ENCODE measurements around the gene PRKD3.
A peak's percentile ranks its signal among the peaks of the same experiment; 100 is the strongest.
"Not testable (repeated sequence)": the region's sequence is repeated elsewhere in the genome, so short reads cannot be mapped to it uniquely, and the experiment has no call there.

Gene PRKD3

GRCh38 chr2:37301408-37301807 is 23.2 kb downstream of the PRKD3 start:
- H3K36me3 Mint-ChIP-seq, result no peaks in the 10 kb centered on the region
- no peak overlapping the region for H3K4me3 Mint-ChIP-seq
- H3K9me3 Mint-ChIP-seq, result no peaks in the 10 kb centered on the region
- peaks cover 35% of the 10 kb centered on the region for H3K4me1 Mint-ChIP-seq
- DNase-seq (ENCODE audit: low spot score in 2 of 2) (no peak), ATAC-seq (no peak)
- H3K27ac Mint-ChIP-seq, result no peak overlapping the region

DNA sequence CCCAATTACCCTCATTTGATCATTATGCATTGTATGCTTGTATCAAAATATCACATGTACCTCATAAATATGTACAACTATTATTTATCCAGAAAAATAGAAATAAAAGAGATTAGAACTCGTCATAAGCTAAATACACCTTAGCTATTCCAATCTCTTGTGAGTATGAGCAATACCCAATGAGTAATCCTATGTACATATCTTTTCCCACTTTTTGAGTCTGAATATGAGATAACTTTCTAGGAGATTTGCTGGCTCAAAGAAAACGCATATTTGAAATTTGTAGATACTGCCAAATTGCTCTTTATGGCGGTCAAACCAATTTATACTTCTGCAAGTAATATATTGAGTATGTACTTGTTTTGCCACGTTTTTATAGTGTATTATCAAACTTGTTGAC is 24.1 kb downstream of the PRKD3 start:
- DNase-seq (ENCODE audit: low spot score in 2 of 2), result no peak
- peaks cover 29% of the 10 kb centered on the region for H3K4me1 Mint-ChIP-seq
- no peak overlapping the region for H3K4me3 Mint-ChIP-seq
- ATAC-seq, result no peak
- no peaks in the 10 kb centered on the region for H3K9me3 Mint-ChIP-seq
- H3K36me3 Mint-ChIP-seq, result no peaks in the 10 kb centered on the region
- no peak overlapping the region for H3K27ac Mint-ChIP-seq

- no peak for ATAC-seq
- H3K9me3 Mint-ChIP-seq, result no peaks in the 10 kb centered on the region
- no peaks in the 10 kb centered on the region for H3K36me3 Mint-ChIP-seq
- no peak overlapping the region for H3K4me3 Mint-ChIP-seq
- peaks cover 29% of the 10 kb centered on the region for H3K4me1 Mint-ChIP-seq
- H3K27ac Mint-ChIP-seq, result no peak overlapping the region
- no peak for DNase-seq (ENCODE audit: low spot score in 2 of 2)
Observed at GRCh38 chr2:37300146-37300545, 24.5 kb downstream of the PRKD3 start.

DNA sequence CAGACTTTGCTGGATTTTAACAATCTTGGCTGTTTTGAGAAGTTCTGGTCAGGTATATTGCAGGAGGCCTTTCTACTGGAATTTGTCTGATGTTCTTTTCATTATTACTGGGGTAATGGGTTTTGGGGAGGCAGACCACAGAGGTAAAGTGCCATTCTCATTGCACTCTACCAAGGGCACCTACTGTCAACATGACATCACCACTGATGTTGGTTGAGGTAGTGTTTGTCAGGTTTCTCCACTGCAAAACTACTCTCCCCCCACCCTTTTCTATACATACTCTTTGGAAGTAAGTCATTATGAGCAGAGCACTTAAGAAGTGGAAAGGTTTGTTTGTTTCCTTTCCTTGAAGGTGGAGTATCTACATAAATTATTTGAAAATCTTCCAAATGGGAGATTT is 27.0 kb downstream of the PRKD3 start:
- DNase-seq (ENCODE audit: low spot score in 2 of 2) (no peak), ATAC-seq (no peak)
- Mint-ChIP-seq H3K36me3 (peaks cover 8% of the 10 kb centered on the region), H3K4me1 (peaks cover 21% of the 10 kb centered on the region), H3K27ac (no peak overlapping the region), H3K9me3 (no peaks in the 10 kb centered on the region), H3K4me3 (no peak overlapping the region)

DNA sequence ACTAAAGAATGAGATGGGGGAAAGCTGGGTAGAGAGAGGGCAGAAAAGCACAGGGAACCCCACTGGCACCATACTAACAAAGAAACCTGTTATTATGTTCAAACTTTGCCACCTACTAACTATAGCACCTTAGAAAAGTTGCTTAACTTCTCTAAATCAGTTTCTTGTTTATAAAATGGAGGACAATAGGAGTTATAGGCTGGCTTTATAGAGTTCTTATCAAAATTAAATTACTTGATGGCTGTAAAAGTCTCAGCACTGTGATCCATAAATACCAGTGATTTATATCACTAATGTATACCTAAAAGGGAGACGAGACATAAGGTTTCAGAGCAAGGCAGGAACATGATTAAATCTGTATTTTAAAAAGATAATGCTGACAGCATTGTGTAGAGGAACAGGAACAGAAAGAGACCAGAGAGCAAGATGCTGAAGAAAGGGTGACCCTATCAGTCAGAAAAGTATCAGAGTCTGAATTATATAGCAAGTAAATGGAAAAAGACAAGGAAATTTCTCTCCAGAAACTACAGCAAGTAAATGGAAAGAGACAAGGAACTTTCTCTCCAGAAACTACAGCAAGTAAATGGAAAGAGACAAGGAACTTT is 29.1 kb downstream of the PRKD3 start:
- ATAC-seq (no peak), DNase-seq (ENCODE audit: low spot score in 2 of 2) (no peak)
- no peak overlapping the region for H3K4me3 Mint-ChIP-seq
- peaks cover 29% of the 10 kb centered on the region for H3K36me3 Mint-ChIP-seq
- no peaks in the 10 kb centered on the region for H3K9me3 Mint-ChIP-seq
- peaks cover 17% of the 10 kb centered on the region for H3K4me1 Mint-ChIP-seq
- H3K27ac Mint-ChIP-seq, result no peak overlapping the region

GRCh38 chr2:37294858-37295257 is 29.8 kb downstream of the PRKD3 start:
- Mint-ChIP-seq H3K4me1 (peaks cover 13% of the 10 kb centered on the region), H3K36me3 (peaks cover 36% of the 10 kb centered on the region)
- not testable (repeated sequence) for H3K27ac Mint-ChIP-seq; H3K4me3 Mint-ChIP-seq; DNase-seq (ENCODE audit: low spot score in 2 of 2); H3K9me3 Mint-ChIP-seq; ATAC-seq

DNA sequence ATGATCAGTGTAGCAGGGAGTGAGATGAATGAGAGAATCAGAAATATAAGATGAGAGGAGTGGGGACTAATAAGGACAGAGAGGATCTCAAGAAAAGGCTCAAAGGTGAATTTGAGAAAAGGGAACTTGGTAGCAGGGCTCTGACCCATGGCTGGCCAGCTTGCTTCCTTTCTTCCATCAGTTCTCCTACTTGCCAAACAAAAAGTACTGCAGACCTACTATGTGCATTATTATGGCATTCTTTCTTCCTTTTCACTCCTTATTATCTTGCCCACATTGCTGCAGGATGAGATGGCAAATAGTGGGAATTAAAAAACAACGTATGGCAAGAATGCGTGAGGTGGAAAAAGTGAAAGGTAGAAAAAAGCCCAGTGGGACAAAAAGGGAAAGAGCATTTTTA is 33.0 kb downstream of the PRKD3 start:
- peaks cover 60% of the 10 kb centered on the region for H3K36me3 Mint-ChIP-seq
- H3K4me1 Mint-ChIP-seq, result peaks cover 6% of the 10 kb centered on the region
- H3K9me3 Mint-ChIP-seq, result no peaks in the 10 kb centered on the region
- DNase-seq (ENCODE audit: low spot score in 2 of 2) (no peak), ATAC-seq (no peak)
- H3K4me3 Mint-ChIP-seq, result no peak overlapping the region
- H3K27ac Mint-ChIP-seq, result peak overlapping the region; percentile 1

DNA sequence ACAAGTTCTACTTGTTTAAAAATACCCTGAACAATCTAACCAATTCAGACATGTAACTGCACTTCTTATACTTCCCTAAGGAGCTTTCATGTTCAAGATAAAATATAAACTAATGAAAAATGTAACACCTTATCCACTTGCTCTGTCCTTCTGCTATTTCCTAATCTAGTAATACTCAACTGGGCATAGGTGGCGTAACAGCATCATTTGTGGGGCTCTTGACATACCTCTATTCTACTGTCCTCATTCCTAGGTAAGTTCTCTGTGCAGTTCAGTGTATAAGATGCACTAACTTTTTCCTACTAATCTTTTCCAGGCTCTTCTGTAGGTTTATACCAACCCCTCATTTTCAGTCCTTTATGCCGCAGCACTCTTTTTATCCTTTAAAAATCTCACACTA is 36.7 kb downstream of the PRKD3 start:
- ATAC-seq, result no peak

GRCh38 chr2:37284381-37284780 is 40.3 kb downstream of the PRKD3 start:
- Mint-ChIP-seq H3K27ac (no peak overlapping the region), H3K36me3 (peaks cover 85% of the 10 kb centered on the region), H3K4me3 (no peak overlapping the region), H3K4me1 (no peaks in the 10 kb centered on the region), H3K9me3 (no peaks in the 10 kb centered on the region)
- DNase-seq (ENCODE audit: low spot score in 2 of 2) (no peak), ATAC-seq (no peak)

More for the DNA sequence above, 36.7 kb downstream of the PRKD3 start:
- Mint-ChIP-seq H3K27ac (no peak overlapping the region), H3K9me3 (no peaks in the 10 kb centered on the region), H3K4me3 (no peak overlapping the region), H3K36me3 (peaks cover 81% of the 10 kb centered on the region), H3K4me1 (peaks cover 6% of the 10 kb centered on the region)
- no peak for DNase-seq (ENCODE audit: low spot score in 2 of 2)

DNA sequence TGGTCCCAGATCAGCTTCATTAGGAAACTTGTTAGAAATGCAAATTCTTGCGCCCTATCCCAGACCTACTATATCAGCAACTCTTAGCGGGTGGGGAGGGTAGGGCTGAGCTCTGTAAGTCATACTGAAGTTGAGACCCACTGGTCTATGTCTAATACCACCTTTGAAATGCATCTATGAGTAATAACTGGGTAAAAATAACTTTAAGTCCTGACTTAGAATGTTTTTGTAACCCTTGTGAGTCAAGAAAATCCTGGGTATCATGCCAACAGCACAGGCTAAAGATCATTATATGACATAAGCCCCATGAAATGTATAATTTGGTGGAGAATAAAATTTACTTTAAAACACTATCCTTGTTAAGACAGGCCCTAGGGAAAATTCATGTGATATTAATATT is 41.4 kb downstream of the PRKD3 start:
- no peaks in the 10 kb centered on the region for H3K4me1 Mint-ChIP-seq
- peaks cover 89% of the 10 kb centered on the region for H3K36me3 Mint-ChIP-seq
- ATAC-seq (no peak), DNase-seq (ENCODE audit: low spot score in 2 of 2) (no peak)
- H3K4me3 Mint-ChIP-seq, result no peak overlapping the region
- no peaks in the 10 kb centered on the region for H3K9me3 Mint-ChIP-seq
- no peak overlapping the region for H3K27ac Mint-ChIP-seq

- ATAC-seq, result no peak
- Mint-ChIP-seq H3K4me3 (no peak overlapping the region), H3K27ac (no peak overlapping the region), H3K36me3 (peaks cover 89% of the 10 kb centered on the region), H3K4me1 (no peaks in the 10 kb centered on the region), H3K9me3 (no peaks in the 10 kb centered on the region)
- DNase-seq (ENCODE audit: low spot score in 2 of 2), result no peak
Observed at GRCh38 chr2:37282746-37283145, 41.9 kb downstream of the PRKD3 start.

GRCh38 chr2:37281916-37282315 is 42.7 kb downstream of the PRKD3 start:
- no peak overlapping the region for H3K27ac Mint-ChIP-seq
- DNase-seq (ENCODE audit: low spot score in 2 of 2) (no peak), ATAC-seq (no peak)
- H3K9me3 Mint-ChIP-seq, result no peaks in the 10 kb centered on the region
- no peaks in the 10 kb centered on the region for H3K4me1 Mint-ChIP-seq
- no peak overlapping the region for H3K4me3 Mint-ChIP-seq
- peaks cover 89% of the 10 kb centered on the region for H3K36me3 Mint-ChIP-seq

- Mint-ChIP-seq H3K9me3 (no peaks in the 10 kb centered on the region), H3K36me3 (peaks cover 99% of the 10 kb centered on the region), H3K27ac (no peak overlapping the region), H3K4me1 (no peaks in the 10 kb centered on the region), H3K4me3 (no peak overlapping the region)
- no peak for DNase-seq (ENCODE audit: low spot score in 2 of 2)
- no peak for ATAC-seq
Observed at GRCh38 chr2:37276291-37276690, 48.3 kb downstream of the PRKD3 start.
